ENCODE data around the gene CALML6. TPM values are rescaled to one million over a fixed set of nuclear protein-coding genes. Genes with fewer than 3 reads are reported as not detected.

The CALML6 gene
- polyA plus RNA-seq, 2 of the 4 experiments (the other 2 are of a cell fraction) = 0.49 TPM

DNA sequence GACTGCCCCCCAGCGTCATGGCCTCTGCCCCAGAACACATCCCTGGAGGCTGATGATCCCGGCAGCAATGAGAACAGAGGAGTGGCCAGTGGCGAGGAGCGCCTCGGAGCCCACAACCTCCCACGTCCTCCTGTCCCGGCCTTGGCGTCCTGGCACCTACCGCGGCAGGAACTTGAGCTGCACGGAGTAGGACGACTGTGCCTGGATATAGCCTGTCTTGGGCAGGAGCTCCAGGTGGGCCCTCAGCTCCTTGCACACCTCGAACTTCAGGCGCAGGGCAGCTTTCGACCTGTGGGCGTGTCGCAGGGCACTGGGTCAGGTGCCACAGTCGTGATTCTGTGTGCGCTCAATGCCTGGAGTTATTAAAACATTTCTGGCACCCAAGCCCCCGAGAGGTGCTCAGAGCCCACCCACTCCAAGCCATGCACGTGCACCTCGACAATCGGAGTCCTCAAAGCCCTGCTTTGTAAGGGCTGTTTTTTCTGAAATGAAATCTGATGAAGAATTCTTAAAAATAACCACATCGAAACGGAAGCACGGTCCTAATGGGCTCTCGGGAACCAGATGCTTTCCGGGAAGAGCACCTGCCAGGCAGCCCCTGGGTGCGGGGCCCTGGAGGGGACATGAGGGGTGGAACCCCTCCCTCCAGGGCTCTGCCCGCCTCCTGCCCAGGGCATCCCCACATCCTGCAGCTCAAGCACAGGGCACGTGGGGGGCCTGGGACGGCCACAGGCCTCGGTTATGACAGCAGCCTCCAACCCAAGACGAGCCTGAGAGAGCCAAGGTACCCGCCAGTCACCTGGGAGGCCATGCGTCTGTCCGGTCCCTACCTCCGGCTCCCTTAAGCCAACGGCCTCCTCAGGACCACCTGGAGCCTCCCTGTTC lies 27.1 kb downstream of the CALML6 start:
- H3K4me3 ChIP-seq = no peak overlapping the region
- CTCF ChIA-PET = interaction anchor here (1.3 to 12.7 kb wide), 4 partner anchors 12 to 233 kb away, joined by 3 to 127 read pairs (median 40); no protein-coding TSS in a partner anchor
- FAIRE-seq (no peak), ATAC-seq (no peak), DNase-seq (ENCODE audit: low read depth in 1 of 2, low spot score in 1 of 2) (no peak)
- POLR2A ChIA-PET = no interaction called here
- WGBS (ENCODE audit: missing lambda C conversion rate) = 70% methylated on average over 21 of the region's 39 CpGs
- TF ChIP-seq CHD2 (IDR thresholded peaks at IDR 0.05; ENCODE audit: low read length, partially characterized antibody) (no peak), KDM5A (IDR thresholded peaks at IDR 0.05) (no peak), ESRRA (IDR thresholded peaks at IDR 0.05; ENCODE audit: borderline replicate concordance, low read length) (no peak)
- no peaks in the 10 kb centered on the region for H3K4me1 ChIP-seq
- no peak overlapping the region for H3K27ac ChIP-seq
- no peak overlapping the region for H3K4me2 ChIP-seq
- no peaks in the 10 kb centered on the region for H3K9me3 ChIP-seq

DNA sequence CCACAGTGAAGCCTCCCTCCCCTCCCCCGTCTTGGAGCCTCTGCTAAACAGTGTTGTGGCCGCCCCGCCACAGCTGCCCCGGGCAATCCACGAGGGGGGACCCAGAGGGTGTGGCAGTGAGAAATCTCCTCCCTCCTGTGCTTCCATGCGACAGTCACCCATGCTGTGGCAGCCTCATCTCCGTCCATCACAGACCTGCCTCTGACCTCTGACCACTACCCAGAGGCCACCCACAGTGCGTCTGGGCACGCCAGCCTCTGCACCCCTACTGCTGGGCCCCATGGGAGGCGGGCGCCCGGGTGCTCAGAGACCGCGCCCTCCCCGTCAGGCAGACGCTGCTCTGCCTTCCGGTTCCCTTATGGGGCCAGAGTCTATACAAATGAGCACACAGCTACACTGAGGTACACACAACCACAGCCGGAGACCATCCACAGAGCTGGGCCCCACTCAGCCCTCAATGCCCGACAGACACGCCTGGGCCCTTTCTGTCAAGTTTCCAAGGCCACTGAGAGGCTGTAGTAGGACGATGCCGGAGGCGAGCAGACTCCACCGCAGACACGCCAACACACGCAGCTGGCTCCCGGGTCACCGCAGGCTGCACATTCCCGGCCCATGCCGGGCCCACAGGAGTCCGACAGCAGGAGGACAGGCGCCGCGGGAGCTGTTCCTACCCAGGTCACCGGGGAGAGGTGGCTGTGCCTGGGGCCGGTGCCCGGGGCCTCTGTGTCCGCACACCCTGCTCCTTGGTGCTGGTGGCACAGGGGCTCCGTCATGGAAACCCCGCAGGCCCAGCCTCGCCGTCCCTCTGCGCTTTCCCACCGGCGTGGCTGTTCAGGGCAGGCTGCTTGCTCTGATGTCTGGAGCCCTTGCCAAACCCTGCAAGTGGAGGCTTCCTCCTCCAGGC lies 27.9 kb downstream of the CALML6 start:
- DNase-seq (ENCODE audit: low read depth in 1 of 2, low spot score in 1 of 2) (no peak), FAIRE-seq (no peak), ATAC-seq (no peak)
- WGBS (ENCODE audit: missing lambda C conversion rate) = 85% methylated on average over 23 of the region's 45 CpGs
- no peaks in the 10 kb centered on the region for H3K9me3 ChIP-seq
- CTCF ChIA-PET = interaction anchor here (0.5 to 12.7 kb wide), 7 partner anchors 10 to 110 kb away, joined by 3 to 127 read pairs (median 5); no protein-coding TSS in a partner anchor
- H3K27ac ChIP-seq = no peak overlapping the region; a peak in 1 of 6 replicates
- H3K4me2 ChIP-seq = no peak overlapping the region
- H3K4me1 ChIP-seq = no peaks in the 10 kb centered on the region
- H3K4me3 ChIP-seq = no peak overlapping the region
- TF ChIP-seq HOXA7 (CRISPR knock-in tag; IDR thresholded peaks at IDR 0.05) (no peak), JUNB (IDR thresholded peaks at IDR 0.05) (no peak), KDM1A (IDR thresholded peaks at IDR 0.05; ENCODE audit: low read depth) (no peak), CBX2 (IDR thresholded peaks at IDR 0.05; ENCODE audit: borderline replicate concordance, low read depth) (no peak), NR3C1 (IDR thresholded peaks at IDR 0.05) (no peak), RFX5 (IDR thresholded peaks at IDR 0.05) (no peak), HOXB13 (CRISPR knock-in tag; IDR thresholded peaks at IDR 0.05; ENCODE audit: low read depth) (no peak), ZSCAN20 (CRISPR knock-in tag; IDR thresholded peaks at IDR 0.05) (no peak), TFCP2L1 (CRISPR knock-in tag; IDR thresholded peaks at IDR 0.05) (no peak), HDAC2 (IDR thresholded peaks at IDR 0.05) (no peak), POLR2AphosphoS2 (conservative IDR thresholded peaks at IDR 0.05; ENCODE audit: low read length) (no peak), MAZ (IDR thresholded peaks at IDR 0.05; ENCODE audit: borderline replicate concordance, low read depth, low read length) (no peak), GATA3 (IDR thresholded peaks at IDR 0.05; ENCODE audit: borderline replicate concordance) (no peak)
- TF ChIP-seq, protein P1, sequence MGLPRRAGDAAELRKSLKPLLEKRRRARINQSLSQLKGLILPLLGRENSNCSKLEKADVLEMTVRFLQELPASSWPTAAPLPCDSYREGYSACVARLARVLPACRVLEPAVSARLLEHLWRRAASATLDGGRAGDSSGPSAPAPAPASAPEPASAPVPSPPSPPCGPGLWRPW (IDR thresholded peaks at IDR 0.05) = no peak
- TF ChIP-seq, protein P2, sequence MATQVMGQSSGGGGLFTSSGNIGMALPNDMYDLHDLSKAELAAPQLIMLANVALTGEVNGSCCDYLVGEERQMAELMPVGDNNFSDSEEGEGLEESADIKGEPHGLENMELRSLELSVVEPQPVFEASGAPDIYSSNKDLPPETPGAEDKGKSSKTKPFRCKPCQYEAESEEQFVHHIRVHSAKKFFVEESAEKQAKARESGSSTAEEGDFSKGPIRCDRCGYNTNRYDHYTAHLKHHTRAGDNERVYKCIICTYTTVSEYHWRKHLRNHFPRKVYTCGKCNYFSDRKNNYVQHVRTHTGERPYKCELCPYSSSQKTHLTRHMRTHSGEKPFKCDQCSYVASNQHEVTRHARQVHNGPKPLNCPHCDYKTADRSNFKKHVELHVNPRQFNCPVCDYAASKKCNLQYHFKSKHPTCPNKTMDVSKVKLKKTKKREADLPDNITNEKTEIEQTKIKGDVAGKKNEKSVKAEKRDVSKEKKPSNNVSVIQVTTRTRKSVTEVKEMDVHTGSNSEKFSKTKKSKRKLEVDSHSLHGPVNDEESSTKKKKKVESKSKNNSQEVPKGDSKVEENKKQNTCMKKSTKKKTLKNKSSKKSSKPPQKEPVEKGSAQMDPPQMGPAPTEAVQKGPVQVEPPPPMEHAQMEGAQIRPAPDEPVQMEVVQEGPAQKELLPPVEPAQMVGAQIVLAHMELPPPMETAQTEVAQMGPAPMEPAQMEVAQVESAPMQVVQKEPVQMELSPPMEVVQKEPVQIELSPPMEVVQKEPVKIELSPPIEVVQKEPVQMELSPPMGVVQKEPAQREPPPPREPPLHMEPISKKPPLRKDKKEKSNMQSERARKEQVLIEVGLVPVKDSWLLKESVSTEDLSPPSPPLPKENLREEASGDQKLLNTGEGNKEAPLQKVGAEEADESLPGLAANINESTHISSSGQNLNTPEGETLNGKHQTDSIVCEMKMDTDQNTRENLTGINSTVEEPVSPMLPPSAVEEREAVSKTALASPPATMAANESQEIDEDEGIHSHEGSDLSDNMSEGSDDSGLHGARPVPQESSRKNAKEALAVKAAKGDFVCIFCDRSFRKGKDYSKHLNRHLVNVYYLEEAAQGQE (IDR thresholded peaks at IDR 0.05) = no peak
- TF ChIP-seq, protein P3, sequence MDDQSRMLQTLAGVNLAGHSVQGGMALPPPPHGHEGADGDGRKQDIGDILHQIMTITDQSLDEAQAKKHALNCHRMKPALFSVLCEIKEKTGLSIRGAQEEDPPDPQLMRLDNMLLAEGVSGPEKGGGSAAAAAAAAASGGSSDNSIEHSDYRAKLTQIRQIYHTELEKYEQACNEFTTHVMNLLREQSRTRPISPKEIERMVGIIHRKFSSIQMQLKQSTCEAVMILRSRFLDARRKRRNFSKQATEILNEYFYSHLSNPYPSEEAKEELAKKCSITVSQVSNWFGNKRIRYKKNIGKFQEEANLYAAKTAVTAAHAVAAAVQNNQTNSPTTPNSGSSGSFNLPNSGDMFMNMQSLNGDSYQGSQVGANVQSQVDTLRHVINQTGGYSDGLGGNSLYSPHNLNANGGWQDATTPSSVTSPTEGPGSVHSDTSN (IDR thresholded peaks at IDR 0.05) = no peak
- POLR2A ChIA-PET = no interaction called here
